ENCODE results near the gene COPA.

Gene COPA

DNA sequence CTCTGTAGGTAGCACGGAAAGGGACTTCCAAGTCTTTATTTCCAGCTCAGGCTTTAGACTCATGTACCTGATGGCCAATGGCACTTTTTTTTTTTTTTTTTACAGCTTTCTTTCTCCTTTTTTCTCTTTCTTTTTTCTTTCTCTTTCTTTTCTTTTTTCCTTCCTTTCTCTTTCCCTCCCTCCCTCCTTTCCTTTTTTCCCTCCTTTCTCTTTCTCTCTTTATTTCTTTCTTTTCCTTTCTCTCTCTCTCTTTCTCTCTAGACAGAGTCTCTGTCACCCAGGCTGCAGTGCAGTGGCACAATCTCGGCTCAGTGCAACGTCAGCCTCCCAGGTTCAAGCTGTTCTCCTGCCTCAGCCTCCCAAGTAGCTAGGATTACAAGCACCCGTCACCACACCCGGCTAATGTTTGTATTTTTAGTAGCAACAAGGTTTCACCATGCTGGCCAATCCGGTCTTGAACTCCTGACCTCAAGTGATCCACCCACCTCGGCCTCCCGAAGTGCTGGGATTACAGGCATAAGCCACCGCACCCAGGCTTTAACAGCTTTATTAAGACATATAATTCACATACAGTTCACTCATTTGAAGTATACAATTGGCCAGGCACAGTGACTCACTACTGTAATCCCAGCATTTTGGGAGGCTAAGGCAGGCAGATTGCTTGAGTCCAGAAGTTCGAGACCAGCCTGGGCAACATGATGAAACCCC lies 75.6 kb downstream of the COPA start:
- no peak for DNase-seq (ENCODE audit: low read depth in 3 of 3)

DNA sequence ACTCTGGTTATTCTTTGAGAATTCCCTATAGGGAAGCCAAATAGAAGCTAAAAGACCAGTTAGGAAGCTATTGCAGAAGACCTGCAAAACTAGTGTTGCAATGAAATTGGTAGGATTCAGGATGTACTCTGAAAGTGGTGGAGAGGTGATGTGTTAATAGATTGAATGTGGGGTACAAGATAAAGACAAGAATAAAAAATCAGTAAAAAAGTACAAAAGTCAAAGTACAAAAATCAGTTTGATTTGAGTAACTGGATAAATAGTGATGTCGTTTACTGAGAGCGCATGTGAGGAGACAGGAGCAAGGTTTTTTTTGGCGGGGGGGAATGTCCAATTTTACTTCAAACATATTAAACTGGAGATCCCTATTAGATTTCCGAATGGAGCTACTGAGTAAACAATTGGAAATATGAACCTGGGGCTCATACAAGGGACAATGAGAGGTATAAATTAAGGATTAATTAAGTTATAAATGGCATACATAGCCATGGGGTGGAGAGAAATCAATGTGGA lies 78.2 kb downstream of the COPA start:
- no peak for DNase-seq (ENCODE audit: low read depth in 3 of 3)

DNA sequence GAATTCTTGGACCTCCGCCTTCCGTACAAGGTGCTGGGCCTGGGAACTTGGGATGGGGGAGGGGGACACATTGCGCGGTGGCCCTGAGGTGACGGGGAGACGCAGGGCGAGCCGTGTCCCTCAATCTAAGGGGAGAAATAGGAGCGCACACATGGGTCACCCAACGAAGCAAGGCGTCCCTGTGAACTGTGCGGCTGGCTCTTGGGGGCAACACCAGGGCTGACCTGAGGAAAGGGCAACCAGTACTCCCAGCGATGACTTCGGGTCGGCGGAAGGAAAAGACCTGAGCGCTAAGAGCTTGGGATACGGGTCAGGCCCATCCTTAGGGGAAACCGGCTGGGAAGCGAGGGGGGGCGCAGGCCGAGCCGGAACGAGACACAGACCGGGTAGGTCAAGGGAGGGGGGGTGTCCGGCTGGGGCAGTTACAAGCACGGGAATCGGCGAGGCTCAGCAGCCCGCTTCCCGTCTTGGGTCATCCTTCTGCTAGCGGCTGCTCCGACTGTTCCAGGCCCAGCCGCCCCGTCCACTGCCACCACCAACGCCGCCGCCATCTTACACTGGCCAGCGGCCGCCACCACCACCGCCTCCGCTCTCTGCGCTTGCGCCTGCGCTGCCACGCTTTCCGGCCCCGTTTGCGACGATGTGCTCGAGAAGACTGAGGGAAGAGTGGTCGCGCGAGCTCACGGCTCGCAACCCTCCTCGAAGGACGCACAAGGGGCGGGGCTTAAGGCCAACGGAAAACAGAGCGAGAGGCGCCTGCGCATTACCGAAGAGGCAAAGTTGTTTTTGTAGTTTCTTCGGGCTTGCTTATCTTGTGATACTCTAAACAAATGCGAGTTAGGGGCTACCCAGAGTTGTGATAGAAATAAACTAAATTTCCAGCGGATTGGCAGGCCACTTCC lies 80.9 kb downstream of the COPA start, which contains the start of gene DCAF8:
DCAF8 (minus strand) TSS at position 657 of the 902 bp plus-strand sequence. CDS start 18,541 bp downstream, outside the sequence.
- peak; percentile 96 to 98 (median 96) for DNase-seq (ENCODE audit: low read depth in 3 of 3)

DNA sequence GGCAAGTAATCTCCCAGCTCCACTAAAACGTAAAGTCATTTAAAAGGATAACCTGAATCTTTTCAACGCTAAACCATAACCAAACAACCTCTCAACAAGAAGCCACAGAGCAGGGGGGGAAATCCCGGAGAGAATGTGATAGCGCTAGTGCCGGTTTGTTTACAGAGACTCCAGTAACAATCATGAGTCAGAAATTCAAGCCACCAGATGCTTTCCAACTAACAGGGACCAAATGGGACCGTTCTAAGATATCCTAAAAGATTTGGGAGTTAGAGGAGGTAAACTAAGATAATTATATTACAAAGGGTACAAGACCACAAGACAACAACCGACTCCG lies 81.5 kb downstream of the COPA start:
- DNase-seq (ENCODE audit: low read depth in 3 of 3) = peak; percentile 45 to 59 (median 55)

DNA sequence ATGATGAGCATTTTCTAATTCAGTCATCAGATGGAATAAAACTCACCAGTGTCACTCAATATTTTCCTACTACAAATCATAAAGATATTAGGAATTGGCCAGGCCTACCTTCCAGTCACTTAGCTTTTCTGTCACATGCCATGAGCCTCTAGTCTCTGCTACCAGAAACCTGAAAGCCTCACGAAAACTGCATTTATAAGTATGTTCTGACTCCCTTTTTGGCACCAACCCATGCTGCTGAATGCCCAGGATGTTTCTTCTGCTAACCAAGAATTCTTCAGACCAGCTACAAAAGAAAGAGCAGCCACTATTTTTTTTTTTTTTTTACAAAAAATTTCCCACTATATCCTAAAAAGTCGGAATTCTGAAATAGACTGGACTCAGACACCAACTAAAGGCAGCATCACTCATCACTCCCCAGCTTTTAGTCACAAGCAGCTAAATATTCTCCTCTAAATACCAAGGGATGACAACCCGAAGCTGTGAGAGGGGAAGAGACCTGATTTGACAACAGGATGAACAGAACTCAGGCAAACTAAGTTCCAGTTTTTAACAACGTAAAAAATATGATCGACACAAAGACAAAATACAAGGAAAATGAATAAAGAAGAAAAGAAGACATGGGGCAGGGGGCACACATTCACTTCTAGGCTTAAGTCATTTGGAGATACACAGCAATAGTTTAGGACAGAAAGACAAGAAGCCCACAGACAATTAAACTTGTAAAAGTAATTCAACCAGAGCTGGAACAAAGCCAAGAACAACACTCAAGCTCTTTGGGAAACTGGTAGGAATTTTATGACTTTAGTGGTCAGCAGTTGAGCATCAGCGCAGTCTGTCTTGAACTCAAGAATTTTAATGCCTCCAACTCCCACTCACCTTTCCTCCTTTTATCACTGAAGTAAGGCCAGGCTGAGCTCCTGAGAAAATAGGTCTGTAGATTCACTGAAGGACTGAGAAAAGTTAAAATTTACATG lies 82.4 kb downstream of the COPA start:
- DNase-seq (ENCODE audit: low read depth in 3 of 3) = no peak

DNA sequence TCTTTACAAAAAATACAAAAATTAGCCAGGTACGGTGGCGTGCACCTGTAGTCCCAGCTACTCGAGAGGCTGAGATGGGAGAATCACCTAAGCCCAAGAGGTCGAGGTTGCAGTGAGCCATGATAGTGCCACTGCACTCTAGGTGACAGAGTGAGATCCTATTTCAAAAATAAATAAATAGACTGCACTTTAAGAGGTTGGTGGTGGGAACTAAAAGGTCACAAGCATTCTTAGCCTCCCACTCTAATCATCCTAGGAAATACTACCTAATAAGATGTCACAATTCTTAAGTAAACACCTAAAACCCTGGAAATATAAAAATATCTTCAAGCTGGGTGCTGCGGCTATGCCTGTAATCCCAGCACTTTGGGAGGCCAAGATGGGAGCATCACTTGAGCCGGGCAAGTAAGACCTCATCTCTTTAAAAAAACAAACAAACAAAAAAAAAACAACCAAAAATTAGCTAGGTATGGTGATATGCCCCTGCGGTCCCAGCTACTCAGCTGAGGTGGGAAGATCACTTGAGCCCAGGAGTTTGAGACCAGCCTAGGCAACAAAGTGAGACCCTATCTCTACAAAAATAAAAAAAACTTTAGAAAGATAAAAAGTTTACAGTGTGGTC lies 84.8 kb downstream of the COPA start:
- no peak for DNase-seq (ENCODE audit: low read depth in 3 of 3)

DNA sequence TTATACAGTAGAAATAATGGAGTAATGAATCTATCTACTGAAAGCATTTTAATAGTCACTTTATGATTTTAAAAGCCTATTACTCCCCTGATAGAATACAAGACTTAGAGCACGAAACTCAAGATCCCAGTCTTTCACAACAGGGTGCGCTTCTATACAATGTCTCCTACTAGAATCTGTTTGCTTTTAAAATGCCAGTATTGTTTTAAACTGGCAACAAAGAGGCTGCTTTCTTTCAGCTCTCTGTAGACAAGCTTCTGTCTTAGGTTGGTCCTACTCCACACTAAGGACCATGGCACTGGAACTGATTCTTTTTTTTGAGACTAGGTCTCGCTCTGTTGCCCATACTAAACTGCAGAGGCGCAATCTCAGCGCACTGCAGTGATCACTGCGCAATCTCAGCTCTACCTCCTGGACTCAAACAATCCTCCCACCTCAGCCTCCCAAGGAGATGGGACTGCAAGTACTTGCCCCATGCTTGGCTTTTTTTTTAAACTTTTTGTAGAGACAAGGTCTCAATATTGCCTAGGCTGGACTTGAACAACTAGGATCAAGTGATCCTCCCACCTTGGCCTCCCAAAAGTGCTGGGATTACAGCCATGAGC lies 85.5 kb downstream of the COPA start:
- DNase-seq (ENCODE audit: low read depth in 3 of 3) = no peak

DNA sequence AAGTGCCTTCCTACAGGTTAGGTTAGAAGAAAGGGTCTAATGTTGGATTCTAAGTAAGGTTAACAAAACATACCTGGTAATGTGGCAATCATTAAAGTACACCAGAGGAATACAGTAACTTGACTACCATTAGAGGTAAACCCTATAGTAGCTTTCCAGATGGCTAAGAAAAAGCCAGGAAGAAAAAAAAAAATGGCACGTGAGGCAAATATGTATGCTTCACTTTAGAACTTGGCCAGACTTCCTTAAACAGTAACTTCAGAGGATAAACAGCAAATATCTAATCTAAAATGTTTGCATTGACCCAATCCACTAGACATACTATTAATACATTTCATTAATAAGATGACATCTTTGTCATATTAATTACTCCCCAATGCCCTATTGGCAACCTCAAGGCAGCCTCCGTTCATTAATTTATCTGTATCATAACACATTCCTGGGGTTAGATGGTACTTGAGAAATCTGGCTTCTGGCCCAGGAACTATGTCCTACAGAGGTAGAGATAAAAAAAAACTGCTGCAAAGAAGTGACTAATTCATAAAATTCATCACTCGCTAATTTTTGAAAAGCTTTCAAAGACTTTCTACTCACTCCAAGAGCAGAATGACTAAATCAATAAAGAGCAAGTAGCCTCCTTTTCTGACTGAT lies 86.5 kb downstream of the COPA start:
- no peak for DNase-seq (ENCODE audit: low read depth in 3 of 3)

DNA sequence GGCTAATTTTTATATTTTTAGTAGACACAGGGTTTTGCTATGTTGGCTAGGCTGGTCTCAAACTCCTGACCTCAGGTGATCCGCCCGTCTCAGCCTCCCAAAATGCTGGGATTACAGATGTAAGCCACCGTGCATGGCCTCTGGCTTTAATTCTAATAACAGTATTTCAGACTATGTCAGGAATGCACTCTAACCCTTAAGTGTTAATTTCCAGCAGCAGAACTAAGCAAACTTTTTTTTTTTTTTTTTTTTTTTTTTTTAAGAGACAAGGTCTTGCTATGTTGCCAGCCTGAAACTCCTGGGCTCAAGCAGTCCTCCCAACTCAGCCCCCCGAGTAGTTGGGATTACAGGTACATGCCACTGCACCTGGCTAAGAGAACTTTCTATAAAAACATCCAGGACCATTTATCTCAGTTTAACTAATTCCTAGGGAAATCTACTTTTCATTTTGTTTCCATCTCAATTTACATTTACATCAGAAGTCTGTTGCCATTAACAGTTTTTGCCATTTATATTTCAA lies 87.2 kb downstream of the COPA start:
- DNase-seq (ENCODE audit: low read depth in 3 of 3) = no peak

DNA sequence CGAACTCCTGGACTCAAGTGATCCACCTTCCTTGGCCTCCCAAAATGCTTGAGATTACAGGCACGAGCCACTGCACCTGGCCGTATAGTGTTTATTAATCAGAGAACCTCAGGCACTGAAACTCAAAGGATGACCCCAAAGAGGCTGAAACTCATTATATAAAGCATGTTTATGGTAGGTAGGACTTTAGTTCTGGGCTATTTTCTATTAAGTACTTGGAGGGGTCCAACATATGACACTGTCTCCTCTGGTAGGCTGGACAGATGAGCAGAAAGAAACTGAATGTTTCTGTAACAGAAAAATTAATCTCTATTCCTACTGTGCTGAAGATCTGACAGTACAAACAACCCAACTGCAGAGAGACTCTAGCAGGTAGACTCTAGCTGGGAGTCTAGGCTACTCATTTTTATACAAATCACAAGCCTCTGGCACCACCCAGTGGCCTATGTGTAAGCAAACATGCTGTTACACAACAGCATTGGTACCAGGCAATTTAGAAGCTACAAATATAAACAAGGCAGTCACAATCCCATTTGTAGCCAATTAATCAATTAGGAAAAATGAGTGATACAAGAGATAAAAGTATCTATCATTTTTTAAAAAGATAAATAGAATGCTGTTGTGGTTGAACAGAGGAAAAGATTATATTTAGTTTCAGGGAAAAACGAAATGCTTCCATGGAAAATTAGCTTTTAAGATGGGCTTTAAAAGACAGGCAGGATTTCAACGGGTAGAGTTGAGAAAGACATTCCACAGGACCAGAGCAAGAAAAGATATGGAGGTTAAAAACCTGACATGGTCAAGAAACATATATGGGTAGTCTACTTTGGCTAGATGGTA lies 91.1 kb downstream of the COPA start:
- peak in 2 of 3 donors; percentile 8 to 23 for DNase-seq (ENCODE audit: low read depth in 3 of 3)

DNA sequence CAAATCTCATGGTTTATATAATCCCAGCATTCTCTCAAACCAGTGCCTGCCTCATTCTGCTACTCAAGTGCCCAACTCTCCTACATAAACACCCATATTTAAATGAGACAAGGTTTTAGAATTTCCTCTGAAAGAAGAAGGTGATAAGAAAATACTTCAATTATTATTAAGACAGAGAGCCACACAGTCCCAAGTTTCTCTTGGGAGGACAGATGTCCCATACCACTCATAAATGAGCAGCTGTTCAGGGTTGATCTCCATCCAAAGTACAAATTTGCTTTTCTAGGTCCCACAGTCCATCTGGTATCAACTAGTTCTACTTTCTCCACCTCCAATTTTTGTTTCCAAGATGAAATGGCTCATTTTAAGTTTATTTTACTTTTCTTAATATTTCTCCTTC lies 92.0 kb downstream of the COPA start:
- no peak for DNase-seq (ENCODE audit: low read depth in 3 of 3)

DNA sequence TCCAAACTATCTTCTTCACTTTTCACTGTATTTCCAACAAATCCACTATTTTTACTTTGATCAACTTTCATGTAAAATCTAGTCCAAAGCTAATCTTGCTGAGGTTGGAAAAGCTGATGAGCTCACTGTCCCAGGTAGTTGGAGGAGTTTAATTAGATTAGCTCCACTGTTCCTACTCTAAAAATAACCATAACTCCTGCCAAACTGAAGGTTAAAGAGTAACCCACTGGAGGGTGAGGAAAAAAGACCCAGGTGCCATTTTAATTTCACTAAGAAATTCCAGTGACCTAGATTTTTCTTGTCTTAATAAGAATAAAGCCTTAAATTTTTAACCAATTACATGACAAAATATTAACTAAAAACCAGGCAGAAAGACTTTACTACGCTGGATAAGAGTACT lies 96.0 kb downstream of the COPA start:
- DNase-seq (ENCODE audit: low read depth in 3 of 3) = no peak

DNA sequence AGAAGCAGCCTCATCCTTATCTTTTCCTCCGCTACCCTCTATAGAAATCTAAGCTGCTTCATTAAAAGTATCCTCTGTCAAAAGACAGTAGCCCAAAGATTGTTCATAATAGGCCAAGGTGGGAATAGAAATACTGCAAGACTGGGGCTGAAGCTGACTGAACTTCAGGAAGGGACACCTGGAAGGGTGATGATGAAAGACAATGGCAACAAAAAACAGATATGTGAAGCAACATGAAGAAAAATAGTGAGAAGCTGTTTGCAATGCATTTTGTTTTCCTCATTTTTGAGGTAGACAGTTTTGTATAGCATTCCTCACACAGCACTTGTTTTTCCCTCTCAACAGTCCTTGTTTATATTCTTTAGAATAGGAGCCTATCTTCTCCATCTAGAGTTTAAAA lies 97.6 kb downstream of the COPA start:
- DNase-seq (ENCODE audit: low read depth in 3 of 3) = no peak

DNA sequence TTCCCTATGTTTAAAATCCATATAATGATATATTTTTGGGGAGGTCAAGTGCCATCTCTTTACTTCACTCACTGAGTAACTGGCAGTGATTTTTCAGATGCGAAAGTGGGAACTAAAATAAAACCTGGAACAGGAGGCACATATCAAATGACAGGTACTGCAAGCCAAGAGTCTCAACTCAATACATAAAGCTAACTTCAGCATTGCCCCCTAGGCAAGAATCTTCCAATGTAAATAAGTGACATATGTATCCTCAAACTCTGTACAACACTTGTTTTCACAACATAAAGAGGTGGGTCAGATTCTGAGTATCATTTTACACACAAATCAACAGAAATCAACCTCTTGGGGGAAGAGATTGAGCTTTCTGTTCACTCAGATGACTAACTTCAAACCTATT lies 98.8 kb downstream of the COPA start:
- no peak for DNase-seq (ENCODE audit: low read depth in 3 of 3)

DNA sequence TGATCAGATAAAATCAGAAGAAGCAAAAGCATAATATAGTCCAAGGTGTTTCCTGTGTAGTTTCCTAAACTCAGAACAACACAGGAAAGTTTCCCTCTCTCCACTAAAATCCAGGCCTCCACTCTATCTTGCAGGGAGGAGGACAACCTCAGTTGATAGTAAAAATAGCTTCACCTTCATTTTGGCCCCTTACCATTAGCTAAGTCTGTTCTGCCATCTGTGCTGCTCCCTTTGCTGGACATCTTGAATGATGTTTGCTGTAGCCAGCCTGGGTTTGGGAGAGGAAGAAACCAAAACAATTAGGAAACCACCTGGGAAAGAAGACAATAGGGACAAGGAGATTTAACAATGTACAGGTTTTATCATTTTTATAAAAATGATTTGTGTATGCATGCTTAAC lies 99.3 kb downstream of the COPA start:
- no peak for DNase-seq (ENCODE audit: low read depth in 3 of 3)

DNA sequence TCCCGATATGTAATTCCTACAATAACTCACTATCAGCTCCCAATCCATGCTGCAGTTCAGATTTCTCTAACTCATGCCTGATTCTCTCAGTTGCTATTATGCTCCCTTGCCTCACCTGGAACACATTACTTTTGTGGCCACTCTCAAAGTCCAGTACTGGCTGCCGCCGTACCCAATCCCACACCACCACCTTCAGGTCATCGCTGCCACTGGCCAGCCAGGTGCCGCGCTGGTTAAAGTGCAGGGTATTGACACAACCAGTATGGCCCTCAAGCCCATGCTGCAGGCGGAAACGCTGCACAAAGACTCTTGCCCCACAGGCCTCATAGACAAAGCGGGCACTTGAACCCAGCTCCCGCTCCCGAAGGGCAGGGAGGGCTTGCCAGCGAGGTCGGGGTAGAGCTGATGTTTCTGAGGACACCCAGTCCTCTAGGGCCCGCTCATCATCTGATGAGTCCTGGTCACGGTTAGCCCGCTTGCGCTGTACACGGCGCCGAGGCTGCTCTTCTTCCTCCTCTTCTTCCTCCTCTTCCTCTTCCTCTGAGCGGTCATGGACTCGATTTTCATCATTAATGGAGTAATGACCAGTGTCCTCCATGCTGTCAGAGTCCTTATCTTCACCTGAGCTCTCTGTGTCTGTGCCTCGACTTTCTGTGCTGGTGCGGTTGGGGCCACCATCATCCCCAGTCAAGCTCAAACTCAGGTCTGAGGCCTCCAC lies 103.3 kb downstream of the COPA start:
- no peak for DNase-seq (ENCODE audit: low read depth in 3 of 3)

All from stimulated activated CD4-positive, alpha-beta T cell treated with anti-CD3 and anti-CD28 coated beads, TNF-alpha, amount 100 ng/mL, for 48 hours (primary cell).